NCI-H748 treated with DMSO at 0.1 percent for 48 hours (cell line): Measurements from ENCODE around the gene IL18R1.
"Not testable (repeated sequence)": the region's sequence is repeated elsewhere in the genome, so short reads cannot be mapped to it uniquely, and the experiment has no call there.

ENCODE experiments used
- DNase-seq: peaks from one replicate; lab custom pipeline; 2025; lab: John Stamatoyannopoulos, UW

The IL18R1 gene

GRCh38 chr2:102355526-102356380 lies at the start of gene IL18R1:
TSS of gene IL18R1 (plus strand) at chr2:102355796. CDS start at chr2:102362661, 6,865 bp downstream.
- peak; percentile 19 for DNase-seq

- no peak for DNase-seq
Measured at GRCh38 chr2:102306125-102306524, 49.5 kb upstream of the IL18R1 start.

GRCh38 chr2:102310964-102311640 lies 44.5 kb upstream of the IL18R1 start, which contains the start of gene IL1RL1:
TSS of gene IL1RL1 (plus strand) at chr2:102311563. CDS start at chr2:102338265, 26,702 bp downstream.
- DNase-seq, result no peak

GRCh38 chr2:102313025-102313424 lies 42.6 kb upstream of the IL18R1 start:
- no peak for DNase-seq

- DNase-seq, result no peak
Measured at GRCh38 chr2:102313471-102313870, 42.1 kb upstream of the IL18R1 start.

GRCh38 chr2:102313950-102314349 lies 41.6 kb upstream of the IL18R1 start:
- no peak for DNase-seq

- DNase-seq, result no peak
Measured at GRCh38 chr2:102315921-102316320, 39.7 kb upstream of the IL18R1 start.

- DNase-seq, result no peak
Measured at GRCh38 chr2:102317715-102318114, 37.9 kb upstream of the IL18R1 start.

- no peak for DNase-seq
Measured at GRCh38 chr2:102318437-102318836, 37.2 kb upstream of the IL18R1 start.

- no peak for DNase-seq
Measured at GRCh38 chr2:102321941-102322719, 33.5 kb upstream of the IL18R1 start.

GRCh38 chr2:102324914-102325313 lies 30.7 kb upstream of the IL18R1 start:
- DNase-seq, result not testable (repeated sequence)

GRCh38 chr2:102331311-102331980 lies 24.1 kb upstream of the IL18R1 start:
- DNase-seq, result no peak

GRCh38 chr2:102334486-102334885 lies 21.1 kb upstream of the IL18R1 start:
- DNase-seq, result no peak

- DNase-seq, result no peak
Measured at GRCh38 chr2:102335871-102336366, 19.7 kb upstream of the IL18R1 start.

GRCh38 chr2:102336502-102336945 lies 19.1 kb upstream of the IL18R1 start:
- DNase-seq, result no peak

GRCh38 chr2:102337012-102337411 lies 18.6 kb upstream of the IL18R1 start:
- DNase-seq, result no peak

- DNase-seq, result no peak
Measured at GRCh38 chr2:102337481-102338386, 17.9 kb upstream of the IL18R1 start.

GRCh38 chr2:102340778-102341177 lies 14.8 kb upstream of the IL18R1 start:
- no peak for DNase-seq

- DNase-seq, result no peak
Measured at GRCh38 chr2:102342888-102343287, 12.7 kb upstream of the IL18R1 start.

- DNase-seq, result no peak
Measured at GRCh38 chr2:102344397-102344796, 11.2 kb upstream of the IL18R1 start.
